ENCODE results near the gene RAD51B. TPM values are rescaled to one million over a fixed set of nuclear protein-coding genes. Genes with fewer than 3 reads are reported as not detected.
"Not testable (repeated sequence)": the region's sequence is repeated elsewhere in the genome, so short reads cannot be mapped to it uniquely, and the experiment has no call there.

Gene RAD51B
- total RNA-seq, 1 donor from 2014 or later, result 16.7 TPM

DNA sequence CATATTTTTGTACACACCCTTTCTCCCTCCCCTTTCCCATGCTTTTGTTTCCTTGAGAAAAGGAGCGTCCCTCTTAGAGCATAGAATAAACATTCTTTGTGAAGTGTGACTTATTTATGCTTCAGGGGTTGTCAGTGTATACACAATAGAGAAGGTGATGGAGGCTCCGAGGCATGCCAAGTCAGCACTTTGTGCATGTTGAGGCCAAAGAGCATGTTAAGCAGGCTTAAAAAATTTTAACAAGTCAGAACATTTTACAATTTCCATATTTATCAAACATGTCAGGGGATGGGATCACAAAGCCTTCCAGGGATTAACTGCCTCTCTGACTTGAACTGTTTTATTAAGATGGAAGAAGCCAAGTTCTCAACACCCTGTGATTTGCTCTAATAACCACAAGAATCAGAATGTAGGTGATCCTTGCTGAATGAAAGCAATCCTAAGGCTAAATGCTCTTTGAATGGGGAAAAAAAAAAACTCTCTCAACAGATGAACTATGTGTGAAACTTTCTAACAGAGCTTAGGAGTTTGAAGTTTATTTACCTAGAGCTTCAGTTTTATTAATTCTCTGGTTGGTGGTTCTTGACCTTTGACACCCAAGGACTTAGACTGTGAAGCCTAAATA lies 223.1 kb downstream of the RAD51B start:
- H3K4me3 Mint-ChIP-seq, result peak overlapping the region; percentile 0
- H3K4me1 Mint-ChIP-seq, result peaks cover 49% of the 10 kb centered on the region
- H3K9me3 Mint-ChIP-seq, result no peaks in the 10 kb centered on the region
- TF ChIP-seq, protein P1, sequence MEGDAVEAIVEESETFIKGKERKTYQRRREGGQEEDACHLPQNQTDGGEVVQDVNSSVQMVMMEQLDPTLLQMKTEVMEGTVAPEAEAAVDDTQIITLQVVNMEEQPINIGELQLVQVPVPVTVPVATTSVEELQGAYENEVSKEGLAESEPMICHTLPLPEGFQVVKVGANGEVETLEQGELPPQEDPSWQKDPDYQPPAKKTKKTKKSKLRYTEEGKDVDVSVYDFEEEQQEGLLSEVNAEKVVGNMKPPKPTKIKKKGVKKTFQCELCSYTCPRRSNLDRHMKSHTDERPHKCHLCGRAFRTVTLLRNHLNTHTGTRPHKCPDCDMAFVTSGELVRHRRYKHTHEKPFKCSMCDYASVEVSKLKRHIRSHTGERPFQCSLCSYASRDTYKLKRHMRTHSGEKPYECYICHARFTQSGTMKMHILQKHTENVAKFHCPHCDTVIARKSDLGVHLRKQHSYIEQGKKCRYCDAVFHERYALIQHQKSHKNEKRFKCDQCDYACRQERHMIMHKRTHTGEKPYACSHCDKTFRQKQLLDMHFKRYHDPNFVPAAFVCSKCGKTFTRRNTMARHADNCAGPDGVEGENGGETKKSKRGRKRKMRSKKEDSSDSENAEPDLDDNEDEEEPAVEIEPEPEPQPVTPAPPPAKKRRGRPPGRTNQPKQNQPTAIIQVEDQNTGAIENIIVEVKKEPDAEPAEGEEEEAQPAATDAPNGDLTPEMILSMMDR (conservative IDR thresholded peaks at IDR 0.05), result no peak
- DNase-seq (ENCODE audit: low read depth, low spot score), result no peak
- no peak overlapping the region for H3K27ac Mint-ChIP-seq (ENCODE audit: unreplicated experiment)
- H3K27me3 Mint-ChIP-seq (ENCODE audit: low read depth), result no peaks in the 10 kb centered on the region
- no peaks in the 10 kb centered on the region for H3K36me3 Mint-ChIP-seq (ENCODE audit: low read depth)

DNA sequence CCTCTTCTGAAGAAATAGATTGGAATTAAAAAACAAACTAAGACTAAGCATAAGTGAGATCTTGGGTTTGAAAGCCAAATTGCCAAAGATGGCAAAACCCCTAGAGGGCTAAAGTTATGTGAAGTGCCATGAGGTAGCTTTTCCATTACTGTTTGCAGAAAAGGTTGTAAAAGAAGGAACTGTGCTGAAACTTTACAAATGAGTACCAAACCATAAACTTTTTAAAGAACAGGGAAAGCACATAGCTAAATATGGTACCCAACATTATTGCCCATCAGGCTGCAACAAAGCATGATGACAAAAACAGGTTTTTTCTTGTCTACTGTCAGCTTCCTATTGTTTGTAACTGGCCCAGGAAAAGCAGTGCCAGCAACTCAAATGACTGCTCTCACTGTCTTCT lies 224.2 kb downstream of the RAD51B start:
- H3K27me3 Mint-ChIP-seq (ENCODE audit: low read depth), result no peaks in the 10 kb centered on the region
- DNase-seq (ENCODE audit: low read depth, low spot score), result no peak
- H3K9me3 Mint-ChIP-seq, result no peaks in the 10 kb centered on the region
- no peak overlapping the region for H3K4me3 Mint-ChIP-seq
- H3K4me1 Mint-ChIP-seq, result peaks cover 47% of the 10 kb centered on the region
- no peaks in the 10 kb centered on the region for H3K36me3 Mint-ChIP-seq (ENCODE audit: low read depth)
- TF ChIP-seq, protein P1 (conservative IDR thresholded peaks at IDR 0.05), result no peak
- H3K27ac Mint-ChIP-seq (ENCODE audit: unreplicated experiment), result peak overlapping the region; percentile 37

DNA sequence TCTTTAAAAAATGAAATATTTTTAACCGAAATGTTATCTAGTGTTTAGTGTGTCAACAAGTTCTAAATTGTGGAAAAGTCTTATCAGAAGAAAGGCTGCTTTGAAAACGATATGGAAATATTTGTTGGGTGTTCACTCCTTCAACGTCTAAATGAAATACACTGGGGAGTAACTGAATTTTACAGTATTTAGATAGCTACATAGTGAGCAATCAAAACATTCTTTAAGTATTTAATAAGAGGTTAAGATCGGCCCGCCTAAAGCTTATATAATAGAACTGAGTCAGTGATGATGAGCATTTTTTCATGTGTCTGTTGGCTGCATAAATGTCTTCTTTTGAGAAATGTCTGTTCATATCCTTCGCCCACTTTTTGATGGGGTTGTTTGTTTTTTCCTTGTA lies 228.3 kb downstream of the RAD51B start:
- Mint-ChIP-seq H3K27me3 (ENCODE audit: low read depth) (no peaks in the 10 kb centered on the region), H3K4me1 (peaks cover 19% of the 10 kb centered on the region), H3K4me3 (no peak overlapping the region), H3K9me3 (no peaks in the 10 kb centered on the region), H3K36me3 (ENCODE audit: low read depth) (peaks cover 3% of the 10 kb centered on the region), H3K27ac (ENCODE audit: unreplicated experiment) (no peak overlapping the region)
- TF ChIP-seq, protein P1 (conservative IDR thresholded peaks at IDR 0.05), result no peak
- no peak for DNase-seq (ENCODE audit: low read depth, low spot score)

DNA sequence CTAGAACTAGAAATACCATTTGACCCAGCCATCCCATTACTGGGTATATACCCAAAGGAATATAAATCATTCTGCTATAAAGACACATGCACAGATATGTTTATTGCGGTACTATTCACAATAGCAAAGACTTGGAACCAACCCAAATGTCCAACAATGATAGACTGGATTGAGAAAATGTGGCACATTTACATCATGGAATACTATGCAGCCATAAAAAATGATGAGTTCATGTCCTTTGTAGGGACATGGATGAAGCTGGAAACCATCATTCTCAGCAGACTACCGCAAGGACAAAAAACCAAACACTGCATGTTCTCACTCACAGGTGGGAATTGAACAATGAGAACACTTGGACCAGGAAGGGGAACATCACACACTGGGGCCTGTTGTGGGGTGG lies 229.2 kb downstream of the RAD51B start:
- peaks cover 10% of the 10 kb centered on the region for H3K4me1 Mint-ChIP-seq
- not testable (repeated sequence) for H3K9me3 Mint-ChIP-seq; H3K27ac Mint-ChIP-seq (ENCODE audit: unreplicated experiment); H3K27me3 Mint-ChIP-seq (ENCODE audit: low read depth); H3K4me3 Mint-ChIP-seq; H3K36me3 Mint-ChIP-seq (ENCODE audit: low read depth); DNase-seq (ENCODE audit: low read depth, low spot score)

DNA sequence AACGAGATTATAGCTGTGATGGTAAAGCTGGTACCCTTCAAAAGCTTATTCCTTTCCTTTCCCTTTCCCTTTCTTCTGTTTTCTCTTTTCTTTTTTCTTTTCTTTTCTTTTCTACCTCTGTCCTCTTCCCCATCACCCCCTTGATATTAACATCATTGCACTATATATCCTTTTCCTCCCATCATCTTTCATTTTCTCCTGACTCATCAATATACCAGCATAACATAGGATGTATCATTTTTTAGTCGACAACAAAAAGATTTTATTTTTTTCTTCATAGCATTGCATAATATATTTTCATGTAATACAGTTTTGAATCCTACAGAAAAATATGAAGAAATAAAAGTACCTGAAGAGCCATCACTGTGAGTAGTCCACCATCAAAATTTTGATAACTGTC lies 230.6 kb downstream of the RAD51B start:
- TF ChIP-seq, protein P1 (conservative IDR thresholded peaks at IDR 0.05), result no peak
- Mint-ChIP-seq H3K27me3 (ENCODE audit: low read depth) (no peaks in the 10 kb centered on the region), H3K36me3 (ENCODE audit: low read depth) (peaks cover 3% of the 10 kb centered on the region), H3K4me3 (no peak overlapping the region), H3K9me3 (no peaks in the 10 kb centered on the region), H3K27ac (ENCODE audit: unreplicated experiment) (no peak overlapping the region), H3K4me1 (no peaks in the 10 kb centered on the region)
- no peak for DNase-seq (ENCODE audit: low read depth, low spot score)

DNA sequence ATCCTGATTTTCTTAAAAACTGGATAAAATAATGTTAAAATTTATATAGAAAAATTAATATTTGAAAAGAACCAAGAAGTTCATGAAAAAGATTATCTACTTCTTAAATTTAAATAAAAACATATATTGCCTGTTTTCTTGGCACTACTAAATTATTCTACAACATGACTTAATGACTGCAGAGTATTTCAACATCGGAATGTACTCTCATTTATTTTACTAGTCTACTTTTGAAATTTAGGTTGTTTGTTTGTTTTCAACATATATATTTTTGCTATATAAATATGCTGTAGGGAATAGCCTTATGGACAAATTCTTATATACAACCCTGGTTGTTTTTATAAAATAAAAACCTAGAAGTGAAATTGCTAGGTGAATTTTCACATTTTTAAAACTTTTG lies 231.6 kb downstream of the RAD51B start:
- H3K4me1 Mint-ChIP-seq, result no peaks in the 10 kb centered on the region
- DNase-seq (ENCODE audit: low read depth, low spot score), result no peak
- no peaks in the 10 kb centered on the region for H3K27me3 Mint-ChIP-seq (ENCODE audit: low read depth)
- H3K27ac Mint-ChIP-seq (ENCODE audit: unreplicated experiment), result no peak overlapping the region
- TF ChIP-seq, protein P1 (conservative IDR thresholded peaks at IDR 0.05), result no peak
- no peaks in the 10 kb centered on the region for H3K9me3 Mint-ChIP-seq
- H3K4me3 Mint-ChIP-seq, result no peak overlapping the region
- peaks cover 3% of the 10 kb centered on the region for H3K36me3 Mint-ChIP-seq (ENCODE audit: low read depth)
